Activated T-helper 1 cell treated with anti-CD3 and anti-CD28 coated beads, Interleukin-12 subunit alpha, Interleukin-12 subunit beta, Interleukin-2, Interleukin-4 antibody, amounts not matched to agents 30 ng/mL and 10 ng/mL and 1 ng/mL, durations not matched to agents 14 hours and 24 hours and 36 hours (primary cell): ENCODE data around the gene PNRC1. TPM values are rescaled to one million over a fixed set of nuclear protein-coding genes. Genes with fewer than 3 reads are reported as not detected.

Experiments
- DNase-seq: peaks from one replicate; pipeline ENCODE4 v3.0.0; 2021; ENCODE audit warnings: low spot score
- H3K27ac Mint-ChIP-seq: one replicate; pipeline ENCODE4 v1.8.0; 2021; ENCODE audit warnings: mild to moderate bottlenecking, mixed read lengths
- H3K27me3 Mint-ChIP-seq: one replicate; pipeline ENCODE4 v1.8.0; 2022; ENCODE audit warnings: mild to moderate bottlenecking, moderate library complexity, mixed read lengths; ENCODE audit not compliant: insufficient read depth
- H3K36me3 Mint-ChIP-seq: one replicate; pipeline ENCODE4 v1.8.0; 2021; ENCODE audit warnings: low read depth, mixed read lengths
- H3K4me1 Mint-ChIP-seq: one replicate; pipeline ENCODE4 v1.8.0; 2021; ENCODE audit warnings: low read depth, mixed read lengths
- H3K4me3 Mint-ChIP-seq: one replicate; pipeline ENCODE4 v1.8.0; 2021; ENCODE audit warnings: mild to moderate bottlenecking, moderate library complexity, mixed read lengths
- H3K9me3 Mint-ChIP-seq: one replicate; pipeline ENCODE4 v1.8.0; 2021; ENCODE audit warnings: mixed read lengths
- intact Hi-C: fragments of 100-400 bp; cut with micrococcal nuclease; formaldehyde crosslinking; loops from one replicate; pipeline ENCODE4 v1.15.1; 2024
- total RNA-seq: library from RNA; stranded (reverse); gene quantifications from 2 replicates; pipeline ENCODE4 v1.2.3, GENCODE V29; 2022

The PNRC1 gene
- total RNA-seq, 1 donor from 2014 or later: 45.6 TPM

- Mint-ChIP-seq H3K4me3 (peak overlapping the region; percentile 60), H3K9me3 (no peaks in the 10 kb centered on the region), H3K36me3 (peaks cover 39% of the 10 kb centered on the region), H3K4me1 (peaks cover 40% of the 10 kb centered on the region), H3K27ac (peak overlapping the region; percentile 40), H3K27me3 (no peaks in the 10 kb centered on the region)
- intact Hi-C loops: loop anchor here (5.0 kb wide), 1 partner anchor 287 kb away; no protein-coding TSS in a partner anchor
- no peak for DNase-seq
Measured at GRCh38 chr6:89084954-89085353, 4.4 kb downstream of the PNRC1 start.

- Mint-ChIP-seq H3K27me3 (no peaks in the 10 kb centered on the region), H3K36me3 (peaks cover 39% of the 10 kb centered on the region), H3K27ac (no peak overlapping the region), H3K9me3 (no peaks in the 10 kb centered on the region), H3K4me1 (peaks cover 44% of the 10 kb centered on the region), H3K4me3 (no peak overlapping the region)
- no peak for DNase-seq
- intact Hi-C loops: no loop called here
Measured at GRCh38 chr6:89085409-89086205, 5.1 kb downstream of the PNRC1 start.

- Mint-ChIP-seq H3K27me3 (no peaks in the 10 kb centered on the region), H3K27ac (no peak overlapping the region), H3K36me3 (peaks cover 33% of the 10 kb centered on the region), H3K9me3 (no peaks in the 10 kb centered on the region), H3K4me3 (no peak overlapping the region), H3K4me1 (peaks cover 41% of the 10 kb centered on the region)
- DNase-seq: no peak
- intact Hi-C loops: no loop called here
Measured at GRCh38 chr6:89087881-89088280, 7.3 kb downstream of the PNRC1 start.

GRCh38 chr6:89098461-89098860, 17.9 kb downstream of the PNRC1 start:
- no peak overlapping the region for H3K27ac Mint-ChIP-seq
- H3K27me3 Mint-ChIP-seq: no peaks in the 10 kb centered on the region
- intact Hi-C loops: loop anchor here (1.0 to 2.0 kb wide), 3 partner anchors 16 to 72 kb away; no protein-coding TSS in a partner anchor

GRCh38 chr6:89100114-89100513, 19.6 kb downstream of the PNRC1 start:
- no peak overlapping the region for H3K27ac Mint-ChIP-seq
- H3K4me1 Mint-ChIP-seq: peaks cover 7% of the 10 kb centered on the region
- H3K9me3 Mint-ChIP-seq: no peaks in the 10 kb centered on the region
- no peaks in the 10 kb centered on the region for H3K27me3 Mint-ChIP-seq
- no peak overlapping the region for H3K4me3 Mint-ChIP-seq
- no peak for DNase-seq
- H3K36me3 Mint-ChIP-seq: no peaks in the 10 kb centered on the region
- intact Hi-C loops: no loop called here

More at GRCh38 chr6:89098461-89098860, 17.9 kb downstream of the PNRC1 start:
- Mint-ChIP-seq H3K4me1 (peaks cover 7% of the 10 kb centered on the region), H3K9me3 (no peaks in the 10 kb centered on the region), H3K36me3 (no peaks in the 10 kb centered on the region), H3K4me3 (no peak overlapping the region)
- no peak for DNase-seq

- no peak for DNase-seq
- no peaks in the 10 kb centered on the region for H3K9me3 Mint-ChIP-seq
- H3K4me3 Mint-ChIP-seq: no peak overlapping the region
- peaks cover 4% of the 10 kb centered on the region for H3K27me3 Mint-ChIP-seq
- no peaks in the 10 kb centered on the region for H3K36me3 Mint-ChIP-seq
- intact Hi-C loops: no loop called here
- H3K27ac Mint-ChIP-seq: no peak overlapping the region
- no peaks in the 10 kb centered on the region for H3K4me1 Mint-ChIP-seq
Measured at GRCh38 chr6:89110284-89110683, 29.7 kb downstream of the PNRC1 start.

- Mint-ChIP-seq H3K27me3 (peaks cover 14% of the 10 kb centered on the region), H3K4me3 (no peak overlapping the region), H3K4me1 (peaks cover 3% of the 10 kb centered on the region), H3K9me3 (no peaks in the 10 kb centered on the region), H3K27ac (no peak overlapping the region), H3K36me3 (no peaks in the 10 kb centered on the region)
- intact Hi-C loops: no loop called here
- no peak for DNase-seq
Measured at GRCh38 chr6:89111933-89112332, 31.4 kb downstream of the PNRC1 start.

- no peak for DNase-seq
- Mint-ChIP-seq H3K36me3 (no peaks in the 10 kb centered on the region), H3K4me1 (peaks cover 6% of the 10 kb centered on the region), H3K27ac (no peak overlapping the region), H3K4me3 (peak overlapping the region; percentile 75), H3K27me3 (peaks cover 44% of the 10 kb centered on the region), H3K9me3 (no peaks in the 10 kb centered on the region)
- intact Hi-C loops: loop anchor here (1.0 to 2.0 kb wide), 2 partner anchors 29 to 34 kb away; no protein-coding TSS in a partner anchor
Measured at GRCh38 chr6:89116702-89117101, 36.2 kb downstream of the PNRC1 start.

GRCh38 chr6:89117211-89118108, 36.9 kb downstream of the PNRC1 start, which contains the start of gene SRSF12:
Gene SRSF12 (minus strand): TSS chr6:89118071. CDS start chr6:89117887, 184 bp downstream.
- H3K4me1 Mint-ChIP-seq: peaks cover 6% of the 10 kb centered on the region
- H3K9me3 Mint-ChIP-seq: no peaks in the 10 kb centered on the region
- H3K27ac Mint-ChIP-seq: no peak within 1 kb of the TSS
- peaks cover 44% of the 10 kb centered on the region for H3K27me3 Mint-ChIP-seq
- peak; percentile 3 for DNase-seq
- peak within 1 kb of the TSS; percentile 75 for H3K4me3 Mint-ChIP-seq
- intact Hi-C loops: loop anchor here (1.0 to 2.0 kb wide), 2 partner anchors 28 to 35 kb away; no protein-coding TSS in a partner anchor
- H3K36me3 Mint-ChIP-seq: no peaks in the 10 kb centered on the region

- DNase-seq: no peak
- Mint-ChIP-seq H3K4me3 (peak overlapping the region; percentile 71), H3K4me1 (peaks cover 6% of the 10 kb centered on the region), H3K36me3 (no peaks in the 10 kb centered on the region), H3K9me3 (no peaks in the 10 kb centered on the region), H3K27me3 (peaks cover 44% of the 10 kb centered on the region), H3K27ac (no peak overlapping the region)
- intact Hi-C loops: no loop called here
Measured at GRCh38 chr6:89118931-89119330, 38.4 kb downstream of the PNRC1 start.

GRCh38 chr6:89120371-89120770, 39.8 kb downstream of the PNRC1 start:
- Mint-ChIP-seq H3K27me3 (peaks cover 44% of the 10 kb centered on the region), H3K4me3 (no peak overlapping the region), H3K36me3 (peaks cover 1% of the 10 kb centered on the region), H3K4me1 (peaks cover 6% of the 10 kb centered on the region), H3K9me3 (no peaks in the 10 kb centered on the region), H3K27ac (no peak overlapping the region)
- intact Hi-C loops: no loop called here
- DNase-seq: no peak

GRCh38 chr6:89121934-89122333, 41.4 kb downstream of the PNRC1 start:
- Mint-ChIP-seq H3K27me3 (peaks cover 32% of the 10 kb centered on the region), H3K27ac (no peak overlapping the region), H3K4me3 (no peak overlapping the region), H3K9me3 (no peaks in the 10 kb centered on the region), H3K4me1 (peaks cover 4% of the 10 kb centered on the region), H3K36me3 (peaks cover 1% of the 10 kb centered on the region)
- no peak for DNase-seq
- intact Hi-C loops: loop anchor here (1.0 to 2.0 kb wide), 3 partner anchors 120 to 253 kb away; no protein-coding TSS in a partner anchor
